ENCODE data around the gene PARPBP. TPM values are rescaled to one million over a fixed set of nuclear protein-coding genes. Genes with fewer than 3 reads are reported as not detected.

The PARPBP gene
- total and polyA plus RNA-seq, 4 donors = 0.32 to 24.9 (median 0.60) TPM

DNA sequence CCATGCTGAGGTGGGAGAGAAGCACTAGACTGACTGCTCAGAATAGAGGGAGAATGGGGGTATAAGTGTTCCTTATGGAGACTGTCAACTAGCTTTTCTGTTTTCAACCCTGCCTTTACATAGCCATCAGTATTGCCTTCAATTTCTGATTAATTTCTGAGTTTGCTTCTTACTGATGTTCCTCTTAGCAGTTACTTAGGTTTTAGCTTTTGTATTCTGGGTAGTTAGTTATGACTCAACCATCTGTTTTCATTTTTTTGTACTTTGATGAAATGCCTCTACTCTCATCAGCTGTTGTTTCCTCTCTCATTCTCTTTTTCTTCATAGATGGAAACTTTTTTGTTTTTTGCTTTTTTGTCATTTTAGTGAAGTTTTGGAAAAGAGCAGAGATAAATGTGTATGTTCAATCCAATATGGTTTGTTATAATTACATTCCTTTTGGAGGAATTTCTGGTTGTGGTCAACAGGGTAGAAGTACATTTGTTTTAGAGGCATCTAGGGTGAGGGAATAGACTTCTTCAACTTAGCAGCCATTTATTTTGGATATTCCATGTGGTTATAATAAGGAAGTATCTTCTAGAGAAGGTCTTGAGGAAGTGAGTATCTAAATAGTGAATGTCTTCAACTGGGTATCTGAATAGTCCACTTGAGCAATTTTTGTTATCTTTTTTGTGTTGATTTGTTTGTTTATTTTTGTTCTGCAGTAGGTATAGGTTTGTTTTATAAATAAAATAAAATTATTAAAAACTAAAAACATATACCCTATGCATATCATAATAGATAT is 48.0 kb downstream of the PARPBP start:
- Histone ChIP-seq H3K27me3 (ENCODE audit: control insufficient read depth in 4 of 4, insufficient read depth in 4 of 4, low read length in 3 of 4) (no peaks in the 10 kb centered on the region), H3K27ac (ENCODE audit: low read depth in 1 of 2, low read length in 2 of 2) (no peak overlapping the region), H3K9me3 (ENCODE audit: control insufficient read depth in 4 of 4, low read length in 3 of 4) (no peaks in the 10 kb centered on the region), H3K36me3 (ENCODE audit: control insufficient read depth in 4 of 4, insufficient read depth in 3 of 4, low read depth in 1 of 4, low read length in 3 of 4) (no peaks in the 10 kb centered on the region), H3K9ac (ENCODE audit: low read depth in 1 of 2, low read length in 2 of 2) (no peak overlapping the region), H3K4me3 (ENCODE audit: low read depth in 1 of 3, low read length in 3 of 3) (no peak overlapping the region), H3K4me1 (ENCODE audit: control insufficient read depth in 4 of 4, insufficient read depth in 4 of 4, low read length in 3 of 4) (no peaks in the 10 kb centered on the region)
- TF ChIP-seq HNF4A (conservative IDR thresholded peaks at IDR 0.05) = no peak
- no peak for DNase-seq (ENCODE audit: low spot score)

DNA sequence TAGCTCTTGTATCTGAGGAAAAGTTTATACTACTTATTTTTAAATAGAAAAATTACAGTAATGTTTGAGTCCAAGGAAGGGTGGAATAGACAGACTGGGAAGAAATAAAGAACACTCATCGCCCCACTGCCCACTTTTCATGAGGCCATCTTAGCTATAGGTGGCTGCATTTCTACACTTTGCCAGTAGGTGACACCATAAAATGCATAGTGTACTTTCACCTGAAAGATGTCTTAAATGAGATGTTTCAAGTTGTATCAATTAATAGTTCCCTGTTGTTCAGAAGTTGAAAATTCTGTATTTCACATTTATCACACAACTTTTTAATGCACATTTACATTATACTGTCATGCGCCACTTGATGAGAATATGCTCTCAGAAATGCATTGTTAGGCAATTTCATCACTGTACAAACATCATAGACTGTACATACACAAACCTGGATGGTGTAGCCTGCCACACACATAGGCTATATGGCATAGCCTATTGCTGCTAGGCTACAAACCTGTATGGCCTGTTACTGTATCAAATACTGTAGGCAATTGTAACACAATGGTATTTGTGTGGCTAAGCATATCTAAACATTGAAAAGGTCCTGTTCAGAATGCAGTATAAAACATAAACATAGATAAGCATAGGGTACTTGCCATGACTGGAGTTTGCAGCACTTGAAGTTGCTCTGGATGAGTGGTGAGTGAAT is 50.1 kb downstream of the PARPBP start:
- 96% methylated on average over 2 of the region's 2 CpGs for WGBS
- H3K27ac ChIP-seq (ENCODE audit: low read depth in 1 of 2, low read length in 2 of 2) = no peak overlapping the region
- H3K36me3 ChIP-seq (ENCODE audit: control insufficient read depth in 4 of 4, insufficient read depth in 3 of 4, low read depth in 1 of 4, low read length in 3 of 4) = no peaks in the 10 kb centered on the region
- no peak overlapping the region for H3K4me3 ChIP-seq (ENCODE audit: low read depth in 1 of 3, low read length in 3 of 3)
- no peaks in the 10 kb centered on the region for H3K4me1 ChIP-seq (ENCODE audit: control insufficient read depth in 4 of 4, insufficient read depth in 4 of 4, low read length in 3 of 4)
- no peak for DNase-seq (ENCODE audit: low spot score)
- TF ChIP-seq, protein P1, sequence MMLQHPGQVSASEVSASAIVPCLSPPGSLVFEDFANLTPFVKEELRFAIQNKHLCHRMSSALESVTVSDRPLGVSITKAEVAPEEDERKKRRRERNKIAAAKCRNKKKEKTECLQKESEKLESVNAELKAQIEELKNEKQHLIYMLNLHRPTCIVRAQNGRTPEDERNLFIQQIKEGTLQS (IDR thresholded peaks at IDR 0.05) = no peak
- TF ChIP-seq, protein P2, sequence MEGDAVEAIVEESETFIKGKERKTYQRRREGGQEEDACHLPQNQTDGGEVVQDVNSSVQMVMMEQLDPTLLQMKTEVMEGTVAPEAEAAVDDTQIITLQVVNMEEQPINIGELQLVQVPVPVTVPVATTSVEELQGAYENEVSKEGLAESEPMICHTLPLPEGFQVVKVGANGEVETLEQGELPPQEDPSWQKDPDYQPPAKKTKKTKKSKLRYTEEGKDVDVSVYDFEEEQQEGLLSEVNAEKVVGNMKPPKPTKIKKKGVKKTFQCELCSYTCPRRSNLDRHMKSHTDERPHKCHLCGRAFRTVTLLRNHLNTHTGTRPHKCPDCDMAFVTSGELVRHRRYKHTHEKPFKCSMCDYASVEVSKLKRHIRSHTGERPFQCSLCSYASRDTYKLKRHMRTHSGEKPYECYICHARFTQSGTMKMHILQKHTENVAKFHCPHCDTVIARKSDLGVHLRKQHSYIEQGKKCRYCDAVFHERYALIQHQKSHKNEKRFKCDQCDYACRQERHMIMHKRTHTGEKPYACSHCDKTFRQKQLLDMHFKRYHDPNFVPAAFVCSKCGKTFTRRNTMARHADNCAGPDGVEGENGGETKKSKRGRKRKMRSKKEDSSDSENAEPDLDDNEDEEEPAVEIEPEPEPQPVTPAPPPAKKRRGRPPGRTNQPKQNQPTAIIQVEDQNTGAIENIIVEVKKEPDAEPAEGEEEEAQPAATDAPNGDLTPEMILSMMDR (IDR thresholded peaks at IDR 0.05; ENCODE audit: low read depth, low read length, missing input control) = peak; percentile 75
- TF ChIP-seq FOXA1 (IDR thresholded peaks at IDR 0.05) (no peak), NR2F2 (IDR thresholded peaks at IDR 0.05) (no peak), REST (IDR thresholded peaks at IDR 0.05) (no peak), RAD21 (IDR thresholded peaks at IDR 0.05) (peak; percentile 84 to 87), YY1 (IDR thresholded peaks at IDR 0.05) (peak; percentile 41), HNF4A (conservative IDR thresholded peaks at IDR 0.05) (peak in 1 of 2 donors; percentile 31), HNF4G (IDR thresholded peaks at IDR 0.05) (no peak), TAF1 (conservative IDR thresholded peaks at IDR 0.05) (no peak), RXRA (IDR thresholded peaks at IDR 0.05) (no peak)
- no peaks in the 10 kb centered on the region for H3K27me3 ChIP-seq (ENCODE audit: control insufficient read depth in 4 of 4, insufficient read depth in 4 of 4, low read length in 3 of 4)
- H3K9me3 ChIP-seq (ENCODE audit: control insufficient read depth in 4 of 4, low read length in 3 of 4) = no peaks in the 10 kb centered on the region
- H3K9ac ChIP-seq (ENCODE audit: low read depth in 1 of 2, low read length in 2 of 2) = no peak overlapping the region

All from liver (tissue), 9 donors.